Endothelial cell of umbilical vein (primary cell): ENCODE results near the gene LIN7B.

ENCODE experiments used
- EZH2 ChIP-seq: IDR thresholded peaks from 2 replicates; pipeline ENCODE4 v1.6.1; 2012; ENCODE audit warnings: borderline replicate concordance, low read depth, mild to moderate bottlenecking, moderate library complexity, low read length, inconsistent platforms; ENCODE audit not compliant: severe bottlenecking
- JUN ChIP-seq: IDR thresholded peaks from 2 replicates; pipeline ENCODE4 v1.6.1; 2011; ENCODE audit warnings: borderline replicate concordance, low read depth; ENCODE audit not compliant: insufficient read length, insufficient read depth
- POLR2A ChIP-seq: IDR thresholded peaks from 2 replicates; pipeline ENCODE4 v1.6.1; 2012; ENCODE audit warnings: low read depth, mild to moderate bottlenecking, control low read depth, low read length
- POLR2AphosphoS5 ChIP-seq: IDR thresholded peaks from 2 replicates; pipeline ENCODE4 v1.6.1; 2012; ENCODE audit warnings: low read depth, mild to moderate bottlenecking, control low read depth, low read length, moderate library complexity; ENCODE audit not compliant: insufficient read depth
- TF ChIP-seq, protein P1 (sequence below), 2 donors: IDR thresholded peaks; 1 replicate in 1 of 2; 2 replicates in 1 of 2; pipeline ENCODE4 v1.5.1; 2011; ENCODE audit warnings: low read length in 2 of 2, mild to moderate bottlenecking in 2 of 2, moderate library complexity in 2 of 2, control low read depth in 1 of 2, inconsistent platforms in 1 of 2, low read depth in 1 of 2; ENCODE audit not compliant: insufficient read depth in 1 of 2; ENCODE audit errors: extremely low read depth in 1 of 2

DNA sequence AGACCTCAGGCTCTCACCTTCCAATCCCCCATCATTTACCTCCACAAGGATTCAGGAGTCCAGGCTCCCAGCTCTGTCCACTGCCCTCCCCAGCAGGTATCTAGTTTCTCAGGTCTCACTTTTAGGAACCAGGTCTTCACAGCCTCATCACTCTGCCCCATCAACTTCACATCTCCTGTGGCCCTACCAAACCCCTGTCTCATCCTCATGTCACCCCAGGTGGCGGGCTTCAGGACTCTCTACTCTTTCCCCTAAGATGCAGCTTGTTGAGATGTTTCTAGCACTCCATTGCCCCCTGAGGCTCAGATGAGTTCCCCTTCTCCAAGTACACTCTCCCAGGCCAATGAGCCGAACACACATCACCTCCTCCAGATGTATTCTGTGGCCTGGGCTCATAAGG lies 6.7 kb downstream of the LIN7B start:
- TF ChIP-seq, protein P1, sequence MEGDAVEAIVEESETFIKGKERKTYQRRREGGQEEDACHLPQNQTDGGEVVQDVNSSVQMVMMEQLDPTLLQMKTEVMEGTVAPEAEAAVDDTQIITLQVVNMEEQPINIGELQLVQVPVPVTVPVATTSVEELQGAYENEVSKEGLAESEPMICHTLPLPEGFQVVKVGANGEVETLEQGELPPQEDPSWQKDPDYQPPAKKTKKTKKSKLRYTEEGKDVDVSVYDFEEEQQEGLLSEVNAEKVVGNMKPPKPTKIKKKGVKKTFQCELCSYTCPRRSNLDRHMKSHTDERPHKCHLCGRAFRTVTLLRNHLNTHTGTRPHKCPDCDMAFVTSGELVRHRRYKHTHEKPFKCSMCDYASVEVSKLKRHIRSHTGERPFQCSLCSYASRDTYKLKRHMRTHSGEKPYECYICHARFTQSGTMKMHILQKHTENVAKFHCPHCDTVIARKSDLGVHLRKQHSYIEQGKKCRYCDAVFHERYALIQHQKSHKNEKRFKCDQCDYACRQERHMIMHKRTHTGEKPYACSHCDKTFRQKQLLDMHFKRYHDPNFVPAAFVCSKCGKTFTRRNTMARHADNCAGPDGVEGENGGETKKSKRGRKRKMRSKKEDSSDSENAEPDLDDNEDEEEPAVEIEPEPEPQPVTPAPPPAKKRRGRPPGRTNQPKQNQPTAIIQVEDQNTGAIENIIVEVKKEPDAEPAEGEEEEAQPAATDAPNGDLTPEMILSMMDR (IDR thresholded peaks at IDR 0.05; ENCODE audit: extremely low read depth in 1 of 2, insufficient read depth in 1 of 2, low read depth in 1 of 2, low read length in 2 of 2): no peak
- TF ChIP-seq EZH2 (no peak), POLR2AphosphoS5 (no peak), POLR2A (no peak), JUN (no peak)
